Measurements from ENCODE around the gene HCRT.

HCRT gene

GRCh38 chr17:42200706-42201457, 15.6 kb upstream of the HCRT start:
- no peak for DNase-seq (ENCODE audit: extremely low read depth, insufficient read length)
- Histone ChIP-seq H3K27me3 (replicated peaks; ENCODE audit: control insufficient read depth, insufficient read depth, low read length) (no peaks in the 10 kb centered on the region), H3K4me3 (replicated peaks; ENCODE audit: low read depth, low read length) (no peak overlapping the region), H3K36me3 (ENCODE audit: control insufficient read depth, insufficient read depth, low read length) (peaks cover 12% of the 10 kb centered on the region)
- no peak for TF ChIP-seq CTCF (IDR thresholded peaks at IDR 0.05; ENCODE audit: insufficient read depth, low read length, poor library complexity, severe bottlenecking)

GRCh38 chr17:42199416-42200011, 14.3 kb upstream of the HCRT start:
- no peak for DNase-seq (ENCODE audit: extremely low read depth, insufficient read length)
- no peak for TF ChIP-seq CTCF (IDR thresholded peaks at IDR 0.05; ENCODE audit: insufficient read depth, low read length, poor library complexity, severe bottlenecking)
- H3K4me3 ChIP-seq (replicated peaks; ENCODE audit: low read depth, low read length) = no peak overlapping the region
- H3K27me3 ChIP-seq (replicated peaks; ENCODE audit: control insufficient read depth, insufficient read depth, low read length) = no peaks in the 10 kb centered on the region
- peaks cover 10% of the 10 kb centered on the region for H3K36me3 ChIP-seq (ENCODE audit: control insufficient read depth, insufficient read depth, low read length)

GRCh38 chr17:42198897-42199296, 13.6 kb upstream of the HCRT start:
- no peak for TF ChIP-seq CTCF (IDR thresholded peaks at IDR 0.05; ENCODE audit: insufficient read depth, low read length, poor library complexity, severe bottlenecking)
- no peak overlapping the region for H3K4me3 ChIP-seq (replicated peaks; ENCODE audit: low read depth, low read length)
- DNase-seq (ENCODE audit: extremely low read depth, insufficient read length) = no peak

GRCh38 chr17:42197564-42198156, 12.4 kb upstream of the HCRT start:
- no peak for DNase-seq (ENCODE audit: extremely low read depth, insufficient read length)
- TF ChIP-seq CTCF (IDR thresholded peaks at IDR 0.05; ENCODE audit: insufficient read depth, low read length, poor library complexity, severe bottlenecking) = no peak
- no peak overlapping the region for H3K4me3 ChIP-seq (replicated peaks; ENCODE audit: low read depth, low read length)
- no peaks in the 10 kb centered on the region for H3K27me3 ChIP-seq (replicated peaks; ENCODE audit: control insufficient read depth, insufficient read depth, low read length)
- peaks cover 7% of the 10 kb centered on the region for H3K36me3 ChIP-seq (ENCODE audit: control insufficient read depth, insufficient read depth, low read length)

More at GRCh38 chr17:42198897-42199296, 13.6 kb upstream of the HCRT start:
- peaks cover 9% of the 10 kb centered on the region for H3K36me3 ChIP-seq (ENCODE audit: control insufficient read depth, insufficient read depth, low read length)
- no peaks in the 10 kb centered on the region for H3K27me3 ChIP-seq (replicated peaks; ENCODE audit: control insufficient read depth, insufficient read depth, low read length)

- Histone ChIP-seq H3K27me3 (replicated peaks; ENCODE audit: control insufficient read depth, insufficient read depth, low read length) (no peaks in the 10 kb centered on the region), H3K36me3 (ENCODE audit: control insufficient read depth, insufficient read depth, low read length) (no peaks in the 10 kb centered on the region; the same call in 1 of the 2 replicates), H3K4me3 (replicated peaks; ENCODE audit: low read depth, low read length) (peak within 1 kb of the TSS; percentile 82)
- no peak for TF ChIP-seq CTCF (IDR thresholded peaks at IDR 0.05; ENCODE audit: insufficient read depth, low read length, poor library complexity, severe bottlenecking)
- peak; percentile 77 for DNase-seq (ENCODE audit: extremely low read depth, insufficient read length)
These were observed 9.0 kb upstream of the HCRT start, which contains the start of gene GHDC for GRCh38 chr17:42193969-42194899. TSS of gene GHDC (minus strand) at chr17:42194494. CDS start at chr17:42193581, 913 bp downstream.
